Stimulated activated CD8-positive, alpha-beta memory T cell treated with anti-CD3 and anti-CD28 coated beads, Interleukin-7, amount 100 ng/mL, for 24 hours (primary cell): ENCODE results near the gene ANO3.

ENCODE experiments used
- DNase-seq: peaks from one replicate; pipeline ENCODE4 v3.0.0-alpha.2; 2020; ENCODE audit warnings: low read depth

The ANO3 gene

DNA sequence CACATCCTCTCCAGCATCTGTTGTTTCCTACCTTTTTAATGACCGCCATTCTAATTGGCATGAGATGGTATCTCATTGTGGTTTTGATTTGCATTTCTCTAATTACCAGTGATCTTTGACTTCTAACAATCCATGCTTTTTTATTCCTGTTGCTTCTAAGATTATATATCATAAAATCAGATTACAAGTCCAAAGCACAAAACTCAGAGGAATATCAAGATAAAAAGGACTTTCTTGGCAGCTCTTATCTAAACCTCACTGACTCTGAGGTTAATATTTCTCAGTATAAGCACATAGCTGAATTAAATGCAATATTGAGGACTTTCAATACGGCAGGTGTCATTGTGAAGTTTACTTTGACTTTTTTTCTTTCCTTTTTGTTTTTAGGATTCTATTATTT, 378.6 kb downstream of the ANO3 start:
- DNase-seq = no peak

DNA sequence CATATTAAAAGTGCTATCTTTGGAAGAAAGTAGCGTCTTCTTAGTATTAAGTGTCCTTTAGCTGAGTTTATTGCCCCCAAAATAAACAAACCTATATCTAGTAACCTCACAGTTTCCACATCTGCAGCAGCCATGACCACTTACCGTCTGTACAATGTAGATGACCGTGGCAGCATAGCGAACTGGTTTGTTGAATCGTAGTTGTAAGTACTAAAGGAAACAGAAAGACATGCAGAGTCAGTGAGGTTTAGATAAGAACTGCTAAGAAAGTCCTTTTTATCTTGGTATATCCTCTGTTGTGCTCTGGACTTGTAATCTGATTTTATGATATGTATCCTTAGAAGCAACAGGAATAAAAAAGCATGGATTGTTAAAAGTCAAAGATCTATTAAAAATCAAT, 380.6 kb downstream of the ANO3 start:
- DNase-seq = no peak
